Astrocyte (in vitro differentiated cells and primary cell): Measurements from ENCODE around the gene LDAH. TPM values are rescaled to one million over a fixed set of nuclear protein-coding genes. Genes with fewer than 3 reads are reported as not detected.

Experiments used
- DNase-seq: peaks from one replicate; pipeline ENCODE4 v3.0.0-alpha.2; 2010; ENCODE audit warnings: low read depth
- FAIRE-seq: peaks from 2 replicates; lab custom pipeline; 2011; peaks lifted over from hg19 to GRCh38; lab: Jason Lieb, UNC
- H2AFZ ChIP-seq: 2 replicates; pipeline ENCODE4 v1.6.0; 2012; ENCODE audit warnings: low read depth, low read length, inconsistent platforms
- H3K27ac ChIP-seq: 2 replicates; pipeline ENCODE4 v1.5.1; 2011; ENCODE audit warnings: low read depth, low read length, inconsistent platforms
- H3K27me3 ChIP-seq: 2 replicates; pipeline ENCODE4 v1.6.0; 2011; ENCODE audit warnings: low read length, inconsistent platforms; ENCODE audit not compliant: insufficient read depth
- H3K36me3 ChIP-seq: 2 replicates; pipeline ENCODE4 v1.5.1; 2011; ENCODE audit warnings: low read length, inconsistent platforms; ENCODE audit not compliant: insufficient read depth
- H3K4me1 ChIP-seq: 2 replicates; pipeline ENCODE4 v1.5.1; 2011; ENCODE audit warnings: low read length, inconsistent platforms; ENCODE audit not compliant: insufficient read depth
- H3K4me2 ChIP-seq: 2 replicates; pipeline ENCODE4 v1.6.0; 2012; ENCODE audit warnings: low read length, inconsistent platforms
- H3K4me3 ChIP-seq: 2 replicates; pipeline ENCODE4 v1.5.1; 2011; ENCODE audit warnings: low read depth, mild to moderate bottlenecking, low read length, inconsistent platforms; ENCODE audit not compliant: insufficient read depth
- H3K79me2 ChIP-seq: 2 replicates; pipeline ENCODE4 v1.6.0; 2012; ENCODE audit warnings: mild to moderate bottlenecking, low read length, inconsistent platforms; ENCODE audit not compliant: insufficient read depth
- H3K9ac ChIP-seq: 2 replicates; pipeline ENCODE4 v1.6.0; 2012; ENCODE audit warnings: mild to moderate bottlenecking, low read length, inconsistent platforms
- H3K9me3 ChIP-seq: 2 replicates; pipeline ENCODE4 v1.5.1; 2012; ENCODE audit warnings: low read depth, mild to moderate bottlenecking, low read length, inconsistent platforms; ENCODE audit not compliant: insufficient read depth
- H4K20me1 ChIP-seq: 2 replicates; pipeline ENCODE4 v1.6.0; 2012; ENCODE audit warnings: low read length, inconsistent platforms; ENCODE audit not compliant: insufficient read depth
- H3K27ac Mint-ChIP-seq: one replicate; pipeline ENCODE4 v1.8.0; 2021; ENCODE audit warnings: mild to moderate bottlenecking, mixed read lengths; ENCODE audit not compliant: unreplicated experiment
- H3K27me3 Mint-ChIP-seq: one replicate; pipeline ENCODE4 v1.8.0; 2021; ENCODE audit warnings: low read depth, mixed read lengths; ENCODE audit not compliant: unreplicated experiment
- H3K36me3 Mint-ChIP-seq: one replicate; pipeline ENCODE4 v1.8.0; 2021; ENCODE audit warnings: low read depth, mixed read lengths; ENCODE audit not compliant: unreplicated experiment
- H3K4me1 Mint-ChIP-seq: one replicate; pipeline ENCODE4 v1.8.0; 2021; ENCODE audit warnings: low read depth, mixed read lengths; ENCODE audit not compliant: unreplicated experiment
- H3K4me3 Mint-ChIP-seq: one replicate; pipeline ENCODE4 v1.8.0; 2021; ENCODE audit warnings: mild to moderate bottlenecking, moderate library complexity, mixed read lengths; ENCODE audit not compliant: unreplicated experiment
- H3K9me3 Mint-ChIP-seq: one replicate; pipeline ENCODE4 v1.8.0; 2021; ENCODE audit warnings: mild to moderate bottlenecking, mixed read lengths; ENCODE audit not compliant: unreplicated experiment
- CTCF ChIP-seq: IDR thresholded peaks from 2 replicates; pipeline ENCODE4 v1.5.1; 2011; ENCODE audit warnings: low read depth, mild to moderate bottlenecking, inconsistent platforms, low read length, moderate library complexity; ENCODE audit not compliant: insufficient read depth
- EZH2 ChIP-seq: IDR thresholded peaks from 2 replicates; pipeline ENCODE4 v1.6.1; 2012; ENCODE audit warnings: mild to moderate bottlenecking, low read length, inconsistent platforms; ENCODE audit not compliant: insufficient read depth
- total RNA-seq: library from RNA; stranded (reverse); gene quantifications from 2 replicates; pipeline ENCODE4 v1.2.1, GENCODE V29; 2021

The LDAH gene
- total RNA-seq, 1 donor from 2014 or later = 19.3 TPM

- no peak for FAIRE-seq
- Histone ChIP-seq H3K79me2 (no peaks in the 10 kb centered on the region), H3K9ac (no peak overlapping the region), H2AFZ (no peak overlapping the region), H3K4me3 (no peak overlapping the region), H3K4me2 (no peak overlapping the region), H3K4me1 (no peaks in the 10 kb centered on the region), H4K20me1 (peaks cover 4% of the 10 kb centered on the region), H3K9me3 (no peaks in the 10 kb centered on the region), H3K27ac (no peak overlapping the region), H3K36me3 (no peaks in the 10 kb centered on the region), H3K27me3 (no peaks in the 10 kb centered on the region)
- no peaks in the 10 kb centered on the region for H3K27me3 Mint-ChIP-seq
- no peaks in the 10 kb centered on the region for H3K9me3 Mint-ChIP-seq
- H3K27ac Mint-ChIP-seq = no peak overlapping the region
- DNase-seq = no peak
- H3K4me1 Mint-ChIP-seq = no peaks in the 10 kb centered on the region
- no peak overlapping the region for H3K4me3 Mint-ChIP-seq
- peaks cover 7% of the 10 kb centered on the region for H3K36me3 Mint-ChIP-seq
- TF ChIP-seq CTCF (no peak), EZH2 (no peak)
Observed at GRCh38 chr2:20757405-20758090, 65.4 kb downstream of the LDAH start.

GRCh38 chr2:20755132-20755800, 67.6 kb downstream of the LDAH start:
- Histone ChIP-seq H3K9ac (no peak overlapping the region), H3K79me2 (no peaks in the 10 kb centered on the region), H3K4me3 (no peak overlapping the region), H3K9me3 (no peaks in the 10 kb centered on the region), H3K4me2 (no peak overlapping the region), H3K36me3 (no peaks in the 10 kb centered on the region), H3K27me3 (no peaks in the 10 kb centered on the region), H4K20me1 (peaks cover 4% of the 10 kb centered on the region), H2AFZ (no peak overlapping the region), H3K4me1 (no peaks in the 10 kb centered on the region), H3K27ac (no peak overlapping the region)
- Mint-ChIP-seq H3K4me1 (no peaks in the 10 kb centered on the region), H3K9me3 (no peaks in the 10 kb centered on the region), H3K27ac (no peak overlapping the region), H3K36me3 (peaks cover under 1% of the 10 kb centered on the region), H3K4me3 (no peak overlapping the region), H3K27me3 (no peaks in the 10 kb centered on the region)
- TF ChIP-seq EZH2 = no peak
- TF ChIP-seq CTCF = no peak
- DNase-seq (no peak), FAIRE-seq (no peak)

- Histone ChIP-seq H4K20me1 (peaks cover 4% of the 10 kb centered on the region), H3K4me1 (no peaks in the 10 kb centered on the region), H3K36me3 (no peaks in the 10 kb centered on the region), H3K9ac (no peak overlapping the region), H2AFZ (no peak overlapping the region), H3K27ac (no peak overlapping the region), H3K9me3 (no peaks in the 10 kb centered on the region), H3K4me2 (no peak overlapping the region), H3K79me2 (no peaks in the 10 kb centered on the region), H3K27me3 (no peaks in the 10 kb centered on the region), H3K4me3 (no peak overlapping the region)
- Mint-ChIP-seq H3K27ac (no peak overlapping the region), H3K27me3 (no peaks in the 10 kb centered on the region), H3K4me3 (no peak overlapping the region), H3K9me3 (no peaks in the 10 kb centered on the region), H3K36me3 (no peaks in the 10 kb centered on the region), H3K4me1 (no peaks in the 10 kb centered on the region)
- TF ChIP-seq CTCF = no peak
- TF ChIP-seq EZH2 = no peak
- DNase-seq (no peak), FAIRE-seq (no peak)
Observed at GRCh38 chr2:20752293-20752692, 70.6 kb downstream of the LDAH start.
